OCI-LY1 (cell line): ENCODE data around the gene LAMA4.

Experiments used
- EZH2 ChIP-seq: fragments of 200-600 bp; sonication (generic), shearing (Covaris generic); IDR thresholded peaks from 2 replicates; pipeline ENCODE4 v1.8.0; 2017; ENCODE audit warnings: borderline replicate concordance, mixed run types, mild to moderate bottlenecking, antibody characterized with exemption, low read length, moderate library complexity, mixed read lengths
- TF ChIP-seq, protein P1 (sequence below): fragments of 200-600 bp; sonication (generic), shearing (Covaris generic); IDR thresholded peaks from 2 replicates; pipeline ENCODE4 v1.5.1; 2017; ENCODE audit warnings: mild to moderate bottlenecking, antibody characterized with exemption, low read length, moderate library complexity, mixed read lengths

DNA sequence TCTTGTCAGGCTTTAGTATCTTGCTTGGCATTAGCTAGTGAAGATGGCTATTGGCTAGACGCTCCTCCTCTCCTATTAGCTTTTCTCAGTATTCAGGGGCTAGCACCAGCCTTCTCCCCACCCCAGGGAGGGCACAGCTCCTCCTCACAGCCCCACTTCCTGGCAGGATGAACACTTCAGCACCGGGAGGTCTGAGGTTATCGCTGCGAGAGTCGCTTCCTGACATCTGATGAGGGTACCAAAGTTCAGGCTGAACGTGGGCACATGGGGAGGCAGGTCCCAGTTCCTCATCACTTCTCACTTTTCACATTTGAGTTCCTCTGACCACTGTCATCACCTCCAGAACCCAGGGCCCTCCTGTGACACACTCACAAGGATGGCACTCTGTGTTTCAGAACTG lies 66.6 kb downstream of the LAMA4 start:
- TF ChIP-seq, protein P1, sequence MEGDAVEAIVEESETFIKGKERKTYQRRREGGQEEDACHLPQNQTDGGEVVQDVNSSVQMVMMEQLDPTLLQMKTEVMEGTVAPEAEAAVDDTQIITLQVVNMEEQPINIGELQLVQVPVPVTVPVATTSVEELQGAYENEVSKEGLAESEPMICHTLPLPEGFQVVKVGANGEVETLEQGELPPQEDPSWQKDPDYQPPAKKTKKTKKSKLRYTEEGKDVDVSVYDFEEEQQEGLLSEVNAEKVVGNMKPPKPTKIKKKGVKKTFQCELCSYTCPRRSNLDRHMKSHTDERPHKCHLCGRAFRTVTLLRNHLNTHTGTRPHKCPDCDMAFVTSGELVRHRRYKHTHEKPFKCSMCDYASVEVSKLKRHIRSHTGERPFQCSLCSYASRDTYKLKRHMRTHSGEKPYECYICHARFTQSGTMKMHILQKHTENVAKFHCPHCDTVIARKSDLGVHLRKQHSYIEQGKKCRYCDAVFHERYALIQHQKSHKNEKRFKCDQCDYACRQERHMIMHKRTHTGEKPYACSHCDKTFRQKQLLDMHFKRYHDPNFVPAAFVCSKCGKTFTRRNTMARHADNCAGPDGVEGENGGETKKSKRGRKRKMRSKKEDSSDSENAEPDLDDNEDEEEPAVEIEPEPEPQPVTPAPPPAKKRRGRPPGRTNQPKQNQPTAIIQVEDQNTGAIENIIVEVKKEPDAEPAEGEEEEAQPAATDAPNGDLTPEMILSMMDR = no peak
- TF ChIP-seq EZH2 = no peak
